ENCODE measurements around the gene STN1.

Gene STN1, protein sequence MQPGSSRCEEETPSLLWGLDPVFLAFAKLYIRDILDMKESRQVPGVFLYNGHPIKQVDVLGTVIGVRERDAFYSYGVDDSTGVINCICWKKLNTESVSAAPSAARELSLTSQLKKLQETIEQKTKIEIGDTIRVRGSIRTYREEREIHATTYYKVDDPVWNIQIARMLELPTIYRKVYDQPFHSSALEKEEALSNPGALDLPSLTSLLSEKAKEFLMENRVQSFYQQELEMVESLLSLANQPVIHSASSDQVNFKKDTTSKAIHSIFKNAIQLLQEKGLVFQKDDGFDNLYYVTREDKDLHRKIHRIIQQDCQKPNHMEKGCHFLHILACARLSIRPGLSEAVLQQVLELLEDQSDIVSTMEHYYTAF

DNA sequence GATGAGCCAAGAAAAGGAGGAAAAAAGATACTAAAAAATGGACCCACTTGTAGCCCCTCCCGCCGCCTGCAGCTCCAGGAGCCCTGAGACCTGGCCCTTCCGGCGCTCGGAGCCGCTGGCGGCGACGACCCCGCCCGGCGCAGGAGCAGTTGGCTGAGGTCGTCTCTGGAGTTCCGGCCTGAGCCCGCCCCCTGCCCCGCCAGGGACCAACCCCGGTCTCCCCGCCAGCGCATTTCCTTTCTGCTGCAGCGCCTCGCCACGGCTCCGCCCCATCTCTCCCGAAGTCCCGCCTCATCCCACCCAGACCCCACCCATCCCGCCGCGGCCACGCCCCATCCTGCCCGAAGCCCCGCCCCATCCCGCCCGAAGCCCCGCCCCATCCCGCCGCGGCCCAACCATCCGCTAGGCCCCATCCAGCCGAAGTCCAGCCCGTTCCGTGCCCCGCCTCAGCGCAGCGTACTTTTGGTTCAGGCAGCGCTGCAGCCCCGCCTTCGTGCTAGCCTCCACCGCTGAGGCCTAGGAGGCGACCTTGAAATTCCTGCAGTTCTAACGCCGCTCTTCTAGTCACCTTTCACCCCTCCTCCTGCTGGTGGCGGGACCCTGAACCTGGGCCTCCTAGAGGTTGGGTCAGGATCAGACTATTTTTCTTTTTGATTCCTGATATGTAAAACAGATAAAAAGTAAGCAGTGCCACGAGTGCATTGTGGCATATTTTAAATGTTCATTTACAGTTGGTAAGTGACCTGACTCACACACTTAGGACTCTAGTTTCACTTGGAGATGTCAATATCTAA lies at the start of gene STN1:
Gene STN1 (minus strand): TSS at position 132 of the 794 bp plus-strand sequence. CDS start 590 bp downstream, outside the sequence.
- DNase-seq, result peak; percentile 92

DNA sequence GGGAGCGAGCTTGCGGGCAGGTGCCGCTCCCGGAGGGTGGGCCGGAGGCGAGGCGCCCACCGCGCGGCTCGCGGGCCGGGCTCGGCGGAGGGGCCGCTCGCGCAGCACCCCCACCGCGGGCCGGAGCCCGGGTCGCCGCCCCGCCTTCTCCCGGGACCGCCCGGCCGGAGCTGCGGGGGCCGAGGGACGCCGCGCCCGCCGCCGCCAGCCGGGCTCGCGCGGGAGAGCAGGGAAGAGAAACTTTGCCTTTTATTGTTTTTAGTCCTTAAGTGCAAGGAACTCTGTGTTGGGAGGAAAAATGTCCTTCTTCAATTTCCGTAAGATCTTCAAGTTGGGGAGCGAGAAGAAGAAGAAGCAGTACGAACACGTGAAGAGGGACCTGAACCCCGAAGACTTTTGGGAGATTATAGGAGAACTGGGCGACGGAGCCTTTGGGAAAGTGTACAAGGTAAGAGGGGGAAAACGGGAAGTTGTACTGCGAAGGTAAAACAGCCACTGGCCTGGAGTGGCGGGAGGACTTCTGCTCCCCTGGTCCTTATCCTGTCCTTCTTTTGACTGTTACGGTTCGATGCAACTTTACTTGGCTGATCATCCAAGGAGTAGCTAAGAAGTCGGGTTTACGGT lies 49.6 kb upstream of the STN1 start:
- no peak for DNase-seq

DNA sequence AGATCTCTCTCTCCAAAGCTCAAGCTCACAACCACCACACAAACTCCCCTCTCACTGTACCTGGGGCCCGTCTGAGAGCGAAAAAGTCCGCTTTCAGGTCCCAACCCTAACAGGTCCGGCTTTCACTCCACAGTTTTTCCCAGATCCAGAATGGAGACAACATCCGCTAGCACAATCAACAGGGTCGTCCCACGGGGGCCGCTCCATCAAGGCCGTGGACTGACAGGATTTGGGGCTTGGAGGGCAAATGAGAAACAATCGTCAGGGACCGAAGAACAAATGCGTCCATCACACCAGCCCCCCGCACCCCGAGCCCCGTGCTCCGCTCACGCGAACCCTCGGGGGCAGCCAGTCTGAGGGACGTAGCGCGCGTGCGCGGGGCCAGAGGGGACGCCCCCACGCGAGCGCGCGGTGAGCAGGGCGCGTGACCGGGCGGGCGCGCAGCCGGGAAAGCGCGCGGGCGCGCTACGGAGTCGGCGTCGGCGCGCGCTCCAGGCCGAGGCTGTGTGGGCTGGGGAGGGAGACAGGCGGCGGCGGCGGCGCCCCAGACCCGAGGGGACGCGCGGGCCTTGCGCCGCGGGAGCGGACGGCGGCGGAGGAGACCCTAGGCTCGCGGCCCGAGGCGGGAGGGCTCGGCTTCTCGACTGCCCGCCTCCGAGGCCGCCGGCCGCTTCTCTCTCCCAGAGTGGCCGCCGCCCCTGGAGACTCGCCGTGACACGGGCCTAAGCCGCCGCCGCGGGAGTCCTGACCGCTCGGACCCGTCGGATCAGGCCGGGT lies 48.9 kb upstream of the STN1 start, which contains the start of gene SLK:
Gene SLK (plus strand): TSS at position 470 of the 777 bp plus-strand sequence. CDS start 606 bp downstream, outside the sequence.
- peak; percentile 81 for DNase-seq

DNA sequence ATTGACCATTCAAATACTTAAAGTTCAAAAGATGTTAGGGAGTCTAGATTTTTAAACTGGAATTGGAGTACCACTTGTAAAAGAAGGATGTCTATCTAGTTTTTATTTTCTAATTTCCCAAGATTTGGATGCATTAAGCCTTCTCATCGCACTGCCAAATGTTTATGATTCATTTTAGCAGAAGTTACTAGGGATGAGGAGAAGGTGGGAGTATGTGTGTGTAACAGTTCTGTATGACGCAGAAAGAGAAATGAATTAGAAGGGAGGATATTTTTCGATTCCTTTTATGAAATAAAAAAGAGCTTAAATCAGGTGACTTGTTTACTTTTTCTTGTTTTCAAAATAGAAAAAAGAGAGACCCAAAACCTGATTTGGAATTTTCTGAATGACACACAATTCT lies 42.1 kb upstream of the STN1 start:
- peak; percentile 17 for DNase-seq

DNA sequence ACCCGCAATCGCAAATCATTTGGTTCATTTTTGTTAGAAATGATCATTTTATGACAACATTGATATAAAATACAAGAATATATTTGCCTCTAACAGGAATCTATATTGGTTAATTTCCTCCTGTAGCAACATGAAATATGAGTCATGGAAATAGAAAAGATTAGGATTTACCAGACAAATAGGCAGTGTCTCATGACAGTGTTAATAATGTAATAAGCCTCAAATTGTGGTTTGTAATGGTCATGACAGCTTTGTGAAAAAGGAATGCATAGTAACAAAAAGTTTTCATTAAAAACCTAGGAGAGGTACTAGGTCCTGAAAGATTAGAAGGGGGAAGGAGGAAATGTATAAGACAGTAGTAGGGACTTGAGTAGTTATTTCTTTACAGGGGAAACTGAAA lies 41.0 kb upstream of the STN1 start:
- DNase-seq, result peak; percentile 12

- DNase-seq, result no peak
These were observed 36.6 kb upstream of the STN1 start for GRCh38 chr10:103954543-103954942.

DNA sequence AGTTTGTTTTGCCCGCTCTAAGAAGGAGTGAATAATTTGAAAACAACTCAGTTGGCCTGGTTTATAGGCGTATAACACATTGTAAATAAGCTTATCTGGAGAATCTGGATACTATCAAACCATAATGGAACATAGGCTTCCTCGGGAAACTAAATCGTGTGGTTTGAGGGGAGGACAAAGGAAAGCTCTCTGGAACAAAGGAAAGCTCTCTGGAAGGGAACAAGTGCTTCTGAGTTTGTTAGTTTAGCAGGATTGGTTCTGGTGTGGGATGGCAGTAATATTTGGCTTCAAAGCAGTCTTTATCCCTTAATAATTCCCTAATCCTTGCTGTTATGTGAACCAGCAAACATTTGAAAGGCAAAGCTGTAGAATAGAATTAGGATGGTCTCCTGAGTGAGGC lies 34.0 kb upstream of the STN1 start:
- no peak for DNase-seq

- no peak for DNase-seq
These were observed 33.2 kb upstream of the STN1 start for GRCh38 chr10:103951183-103951582.

- DNase-seq, result no peak
These were observed 31.7 kb upstream of the STN1 start for GRCh38 chr10:103949728-103950127.

GRCh38 chr10:103947799-103948516 lies 30.0 kb upstream of the STN1 start:
- DNase-seq, result no peak

DNA sequence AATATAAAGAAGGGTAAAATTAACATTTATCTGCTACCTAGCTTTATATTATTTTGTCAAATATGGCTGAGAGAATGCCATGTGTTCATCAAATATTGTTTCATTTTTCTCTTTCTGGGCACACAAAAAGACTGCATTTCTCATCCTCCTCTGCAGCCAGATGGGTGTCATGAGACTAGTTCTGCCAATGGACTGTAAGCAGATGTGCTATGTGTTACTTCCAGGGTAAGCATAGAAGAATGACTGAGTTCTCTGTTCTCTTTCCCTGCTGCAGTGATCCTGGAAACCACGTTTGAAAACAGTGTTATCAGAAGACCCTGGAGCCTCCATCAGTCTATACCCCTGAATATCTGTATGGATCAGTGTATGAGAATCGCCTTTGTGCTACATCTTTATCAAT lies 24.9 kb upstream of the STN1 start:
- DNase-seq, result no peak

GRCh38 chr10:103941801-103942200 lies 23.8 kb upstream of the STN1 start:
- no peak for DNase-seq

- no peak for DNase-seq
These were observed 21.5 kb upstream of the STN1 start for GRCh38 chr10:103939522-103939921.

- DNase-seq, result no peak
These were observed 18.0 kb upstream of the STN1 start for GRCh38 chr10:103936022-103936421.

DNA sequence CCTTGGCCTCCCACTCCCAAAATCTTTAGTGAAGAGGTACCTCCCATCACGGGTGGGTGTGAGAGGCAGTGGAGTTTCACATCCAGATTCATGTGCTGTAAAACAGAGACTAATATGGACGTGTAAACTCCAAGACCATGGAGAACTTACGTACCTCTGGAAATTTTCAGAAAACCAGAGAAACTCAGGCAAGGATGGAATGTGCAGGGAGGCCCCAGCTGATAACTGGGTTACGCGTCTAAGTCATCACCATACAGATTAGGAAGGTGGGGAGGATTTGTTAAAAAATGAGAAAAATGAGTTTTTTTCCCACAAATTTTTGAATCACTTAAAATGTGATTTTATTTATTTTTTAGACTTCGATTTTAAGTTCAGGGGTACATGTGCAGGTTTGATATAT lies 16.3 kb upstream of the STN1 start:
- DNase-seq, result no peak

DNA sequence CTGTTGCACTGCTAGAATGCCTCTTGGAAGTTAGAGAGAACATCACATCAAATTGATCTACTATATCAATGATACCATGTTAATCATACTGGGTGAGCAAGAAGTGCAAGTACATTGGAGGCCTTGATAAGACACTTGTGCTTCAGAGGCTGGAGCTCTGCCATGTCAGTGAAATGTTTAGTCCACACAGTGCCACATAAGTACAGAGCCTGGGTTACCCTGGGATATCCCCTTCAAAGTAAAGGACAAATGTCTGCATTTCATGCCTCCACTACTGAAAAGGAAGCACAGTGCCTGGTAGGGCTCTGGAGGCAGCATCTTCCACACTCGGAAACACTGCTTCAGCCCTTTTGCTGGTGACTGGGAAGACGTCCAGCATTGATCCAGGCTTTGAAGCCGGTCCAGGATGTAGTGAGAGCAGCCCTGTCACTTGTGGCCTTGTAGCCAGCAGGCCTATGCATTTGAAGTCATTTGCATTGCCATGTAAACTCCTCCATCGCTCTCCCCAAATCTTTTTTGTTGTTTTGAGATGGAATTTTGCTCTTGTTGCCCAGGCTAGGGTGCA lies 15.7 kb upstream of the STN1 start:
- no peak for DNase-seq

DNA sequence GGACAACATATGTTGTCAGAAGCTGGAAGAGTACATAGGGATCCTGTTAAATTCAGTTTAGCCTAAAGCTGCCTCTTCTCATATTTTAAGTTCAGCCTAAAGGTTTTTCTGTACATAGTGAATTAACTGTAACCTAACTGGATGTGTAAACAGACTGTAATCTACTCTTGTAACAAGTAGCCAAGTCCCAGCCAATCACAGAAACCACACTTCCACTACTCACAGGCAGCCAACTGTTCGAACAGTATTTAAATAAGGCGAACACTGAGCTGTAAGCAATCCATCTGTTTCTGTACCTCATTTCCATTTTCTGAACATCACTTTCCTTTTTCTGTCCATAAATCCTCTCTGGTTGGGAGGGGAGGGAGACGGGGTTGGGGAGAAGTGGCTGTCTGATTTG lies 15.0 kb upstream of the STN1 start:
- DNase-seq, result no peak

- no peak for DNase-seq
These were observed 14.3 kb upstream of the STN1 start for GRCh38 chr10:103932271-103932670.

DNA sequence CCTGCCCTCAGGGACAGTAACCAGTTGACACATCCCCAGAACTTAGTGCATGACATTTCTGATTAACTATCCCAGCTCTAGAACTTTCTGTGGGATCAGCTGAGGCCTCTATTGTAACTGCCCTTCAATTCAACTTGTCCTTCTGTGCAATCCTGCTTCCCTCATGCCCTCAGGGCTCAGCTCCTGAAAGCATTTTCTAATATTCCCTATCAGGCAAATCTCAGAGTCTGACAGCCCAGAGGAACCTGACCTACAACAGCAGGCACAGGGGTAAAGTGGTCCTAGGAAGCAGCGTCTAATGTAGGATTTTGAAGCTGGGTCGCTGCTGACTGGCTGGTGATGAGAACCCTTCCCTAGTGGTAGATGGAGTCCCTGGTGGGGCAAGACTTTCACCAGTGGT lies 13.6 kb upstream of the STN1 start:
- DNase-seq, result no peak

DNA sequence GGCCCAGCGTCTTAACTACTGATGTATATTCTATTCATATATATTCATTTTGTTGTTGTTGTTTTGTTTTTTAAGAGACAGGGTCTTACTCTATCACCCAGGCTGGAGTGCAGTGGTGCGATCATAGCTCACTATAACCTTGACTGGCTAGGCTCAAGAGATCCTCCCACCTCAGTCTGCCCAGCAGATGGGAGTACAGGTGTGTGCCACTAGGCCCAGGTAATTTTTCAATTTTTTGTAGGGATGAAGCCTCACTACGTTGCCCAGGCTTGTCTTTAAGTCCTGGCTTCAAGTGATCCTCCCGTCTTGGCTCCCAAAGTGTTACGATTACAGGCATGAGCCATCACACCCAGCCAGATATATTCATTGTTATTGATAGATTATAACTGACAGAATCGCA lies 12.9 kb upstream of the STN1 start:
- no peak for DNase-seq

DNA sequence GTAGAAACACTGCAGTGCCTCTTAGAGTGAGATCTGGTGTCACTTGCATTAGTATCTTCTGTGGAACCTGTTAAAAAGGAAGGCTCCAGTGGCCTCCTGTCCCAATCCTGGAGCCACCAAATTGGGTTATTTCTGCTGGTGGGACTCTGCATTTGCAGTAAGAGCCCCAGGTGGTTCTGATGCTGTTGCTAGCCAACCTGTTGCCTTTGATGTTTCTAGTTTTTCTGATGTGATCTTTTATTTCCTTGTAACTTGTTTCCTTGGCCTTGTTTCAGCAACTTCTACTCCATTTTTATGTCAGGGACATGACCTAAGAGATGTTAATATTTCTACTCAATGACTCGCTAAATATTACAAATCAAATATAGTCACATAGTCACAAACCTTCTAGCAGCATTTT lies 12.5 kb upstream of the STN1 start:
- no peak for DNase-seq

- peak; percentile 71 for DNase-seq
These were observed 11.5 kb upstream of the STN1 start for GRCh38 chr10:103929381-103929921.
